GM19239 (cell line): ENCODE data around the gene SLC2A14.
"Not testable (repeated sequence)": the region's sequence is repeated elsewhere in the genome, so short reads cannot be mapped to it uniquely, and the experiment has no call there.

Experiments used
- DNase-seq: peaks from one replicate; pipeline ENCODE4 v3.0.0; 2011; ENCODE audit warnings: low spot score; ENCODE audit not compliant: insufficient read length
- FAIRE-seq: peaks from 2 replicates; lab custom pipeline; 2011; peaks lifted over from hg19 to GRCh38; lab: Jason Lieb, UNC

SLC2A14 gene

DNA sequence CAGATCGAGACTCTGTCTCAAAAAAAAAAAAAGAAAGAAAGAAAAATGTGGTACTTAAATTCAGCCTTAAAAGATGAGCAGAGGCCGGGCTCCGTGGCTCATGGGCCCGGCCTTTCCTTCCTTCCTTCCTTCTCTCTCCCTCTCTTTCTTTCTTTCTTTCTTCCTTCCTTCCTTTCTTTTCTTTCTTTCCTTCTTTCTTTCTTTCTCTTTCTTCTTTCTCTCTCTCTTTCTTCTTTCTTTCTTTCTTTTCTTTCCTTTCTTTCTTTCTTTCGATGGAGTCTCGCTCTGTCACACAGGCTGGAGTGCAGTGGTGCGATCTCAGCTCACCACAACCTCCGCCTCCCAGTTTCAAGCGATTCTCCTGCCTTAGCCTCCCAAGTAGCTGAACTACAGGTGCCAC is 89.3 kb downstream of the SLC2A14 start:
- not testable (repeated sequence) for DNase-seq, FAIRE-seq

DNA sequence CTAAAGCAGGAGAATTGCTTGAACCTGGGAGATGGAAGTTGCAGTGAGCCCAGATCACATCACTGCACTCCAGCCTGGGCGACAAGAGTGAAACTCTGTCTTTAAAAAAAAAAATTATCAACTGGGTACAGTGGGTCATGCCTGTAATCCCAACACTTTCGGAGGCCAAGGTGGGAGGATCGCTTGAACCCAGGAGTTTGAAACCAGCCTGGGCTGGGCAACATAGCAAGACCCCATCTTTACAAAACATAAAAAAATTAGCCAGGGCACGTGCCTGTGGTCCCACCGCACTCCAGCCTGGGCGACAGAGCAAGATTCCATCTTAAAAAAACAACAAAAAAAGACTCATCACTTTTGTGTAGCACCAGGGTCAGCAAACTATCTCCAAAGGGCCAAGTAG is 90.7 kb downstream of the SLC2A14 start:
- FAIRE-seq (no peak), DNase-seq (no peak)

DNA sequence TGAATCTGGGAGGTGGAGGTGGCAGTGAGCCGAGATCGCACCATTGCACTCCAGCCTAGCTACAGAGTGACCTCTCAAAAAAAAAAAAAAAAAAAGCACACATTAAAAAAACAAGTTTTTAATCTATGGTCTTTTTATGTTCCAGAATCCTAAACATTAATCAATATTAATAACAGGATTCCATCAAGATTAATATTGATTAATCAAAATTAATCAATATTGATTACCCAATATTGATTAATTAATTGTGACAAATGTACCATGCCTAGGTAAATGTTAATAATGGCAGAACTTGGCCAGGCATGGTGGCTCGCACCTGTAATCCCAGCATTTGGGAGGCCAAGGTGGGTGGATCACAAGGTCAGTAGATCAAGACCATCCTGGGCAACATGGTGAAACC is 91.4 kb downstream of the SLC2A14 start:
- FAIRE-seq (no peak), DNase-seq (no peak)

DNA sequence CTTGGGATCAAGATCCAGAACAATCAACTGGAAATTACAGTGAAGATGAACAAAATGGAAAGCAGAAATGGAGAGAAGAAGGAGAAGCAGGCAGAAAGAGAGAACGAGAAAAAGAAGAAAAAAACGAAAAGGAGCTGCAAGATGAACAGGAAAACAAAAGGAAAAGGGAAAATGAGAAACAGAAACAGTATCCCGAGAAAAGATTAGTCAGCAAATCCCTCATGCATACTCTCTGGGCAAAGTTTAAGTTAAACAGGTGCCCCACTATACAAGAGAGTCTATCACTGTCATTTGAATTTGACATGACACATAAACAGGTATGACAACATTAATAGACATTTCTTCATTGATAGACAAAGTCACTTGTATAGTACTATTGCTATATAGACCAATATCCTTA is 102.7 kb downstream of the SLC2A14 start:
- DNase-seq (no peak), FAIRE-seq (no peak)
